GM08714 (cell line): ENCODE measurements around the gene KIAA1671.

Experiments
- H3K4me3 ChIP-seq: fragments of 200-500 bp; sonication (Bioruptor generic); 2 replicates; pipeline ENCODE4 v1.5.1; 2014; ENCODE audit warnings: mild to moderate bottlenecking, low read length, inconsistent platforms
- ZNF274 ChIP-seq: IDR thresholded peaks from 2 replicates; pipeline ENCODE4 v1.6.1; 2012; ENCODE audit warnings: mild to moderate bottlenecking, low read depth, low read length

The KIAA1671 gene

DNA sequence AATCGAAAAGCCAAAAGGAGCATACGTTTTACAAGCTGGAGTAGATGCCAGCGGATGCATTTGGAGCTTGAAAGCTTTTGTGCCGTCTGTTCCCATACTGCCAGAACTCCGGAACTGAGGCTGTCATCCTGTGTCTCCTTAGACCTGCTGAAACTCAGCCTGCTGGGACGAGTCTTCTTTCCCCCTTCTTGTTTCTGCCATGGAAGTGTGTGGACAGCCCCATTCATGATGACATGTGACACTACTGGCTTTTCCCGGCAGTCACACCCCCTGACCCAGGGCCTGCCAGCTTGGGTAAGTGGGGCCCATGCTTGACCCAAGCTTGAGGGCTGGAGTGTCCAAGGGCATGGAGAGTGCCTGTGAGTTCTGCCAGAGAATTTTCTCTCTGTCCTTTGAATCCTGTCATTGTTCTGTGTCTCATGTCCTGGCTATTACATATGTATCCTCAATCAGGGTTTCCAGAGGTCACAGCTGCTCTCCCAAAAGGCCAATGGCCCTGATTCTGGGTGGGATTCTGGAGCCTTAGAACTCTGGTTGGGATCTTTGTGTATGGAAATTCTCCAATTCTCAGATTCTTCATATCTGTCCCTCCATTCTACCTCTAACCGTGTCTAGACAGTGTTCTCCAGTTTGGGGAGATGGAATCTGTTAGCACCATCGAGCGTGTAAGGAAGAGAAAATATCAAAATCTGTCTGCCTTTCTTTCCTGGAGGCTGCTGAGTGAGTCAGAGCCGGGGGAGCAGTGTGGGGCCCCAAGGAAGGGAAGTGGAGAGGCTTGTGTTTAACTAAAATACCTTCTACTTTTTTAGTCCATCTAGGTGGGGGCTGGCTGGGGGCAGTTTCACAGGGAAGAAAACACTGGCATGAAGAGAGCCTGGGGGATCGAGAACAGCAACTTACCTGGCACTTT is 73.2 kb downstream of the KIAA1671 start:
- H3K4me3 ChIP-seq = no peak overlapping the region
- TF ChIP-seq ZNF274 = no peak

DNA sequence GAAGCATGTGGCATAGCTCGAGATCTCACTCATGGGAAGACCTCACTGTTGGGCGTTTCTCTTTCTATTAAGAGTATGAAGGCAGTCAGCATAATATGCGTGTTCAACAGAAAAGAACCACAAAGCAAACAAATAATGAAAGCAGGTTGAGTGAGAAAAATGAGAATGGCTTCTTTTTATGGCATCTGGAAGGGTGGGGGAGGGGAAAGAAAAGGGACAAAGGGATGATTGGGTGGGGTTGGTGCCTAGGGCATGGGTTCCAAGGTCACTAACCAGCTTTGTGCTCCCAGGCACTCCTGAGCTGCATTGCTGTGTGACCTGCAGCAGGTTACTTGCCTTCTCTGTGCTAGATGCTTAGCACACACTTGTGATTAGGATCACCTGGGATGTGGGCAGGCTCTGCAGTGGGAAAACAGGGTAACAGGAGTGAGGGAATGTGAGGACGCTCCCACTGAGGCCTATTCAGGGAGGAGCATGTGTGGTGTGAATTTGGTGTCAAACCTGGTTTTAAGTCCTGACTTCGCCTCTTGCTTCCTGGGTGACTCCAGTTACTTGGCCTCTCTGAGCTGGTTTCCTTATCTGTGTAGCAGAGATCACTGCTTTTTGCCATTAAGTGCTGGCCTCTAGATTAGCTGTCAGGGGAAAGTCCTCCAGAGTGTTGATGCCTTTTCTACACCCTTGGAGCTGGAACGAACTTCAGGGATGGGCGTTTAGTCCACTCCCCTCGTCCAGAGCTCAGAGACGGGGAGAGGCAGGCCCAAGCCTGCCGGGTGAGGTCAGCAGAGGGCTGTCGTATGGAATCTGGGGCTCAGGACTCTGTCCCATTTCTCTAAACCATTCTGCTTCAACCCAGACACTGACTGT is 74.8 kb downstream of the KIAA1671 start:
- no peak for TF ChIP-seq ZNF274
- H3K4me3 ChIP-seq = no peak overlapping the region

DNA sequence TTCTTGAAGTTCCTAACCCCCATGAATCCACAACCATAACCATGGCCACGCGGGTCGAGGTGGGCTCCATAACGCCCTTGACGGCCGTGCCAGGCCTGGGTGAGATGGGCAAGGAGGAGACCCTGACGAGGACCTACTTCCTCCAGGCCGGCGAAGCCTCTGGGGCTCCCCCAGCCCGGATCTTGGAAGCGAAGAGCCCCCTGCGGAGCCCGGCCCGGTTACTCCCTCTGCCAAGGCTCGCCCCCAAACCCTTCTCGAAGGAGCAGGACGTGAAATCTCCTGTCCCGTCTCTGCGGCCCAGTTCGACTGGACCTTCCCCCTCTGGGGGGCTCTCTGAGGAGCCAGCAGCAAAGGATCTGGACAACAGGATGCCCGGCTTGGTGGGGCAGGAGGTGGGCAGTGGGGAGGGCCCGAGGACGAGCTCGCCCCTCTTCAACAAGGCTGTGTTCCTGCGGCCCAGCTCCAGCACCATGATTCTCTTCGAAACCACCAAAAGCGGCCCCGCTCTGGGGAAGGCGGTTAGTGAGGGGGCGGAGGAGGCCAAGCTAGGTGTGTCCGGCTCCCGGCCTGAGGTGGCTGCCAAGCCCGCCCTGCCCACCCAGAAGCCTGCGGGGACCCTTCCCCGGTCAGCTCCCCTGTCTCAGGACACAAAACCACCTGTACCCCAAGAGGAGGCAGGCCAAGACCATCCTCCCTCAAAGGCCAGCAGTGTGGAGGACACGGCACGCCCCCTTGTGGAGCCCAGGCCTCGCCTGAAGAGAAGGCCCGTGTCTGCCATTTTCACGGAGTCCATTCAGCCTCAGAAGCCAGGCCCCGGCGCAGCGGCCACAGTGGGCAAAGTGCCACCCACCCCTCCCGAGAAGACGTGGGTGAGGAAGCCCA is 75.7 kb downstream of the KIAA1671 start:
- no peak overlapping the region for H3K4me3 ChIP-seq
- TF ChIP-seq ZNF274 = no peak

DNA sequence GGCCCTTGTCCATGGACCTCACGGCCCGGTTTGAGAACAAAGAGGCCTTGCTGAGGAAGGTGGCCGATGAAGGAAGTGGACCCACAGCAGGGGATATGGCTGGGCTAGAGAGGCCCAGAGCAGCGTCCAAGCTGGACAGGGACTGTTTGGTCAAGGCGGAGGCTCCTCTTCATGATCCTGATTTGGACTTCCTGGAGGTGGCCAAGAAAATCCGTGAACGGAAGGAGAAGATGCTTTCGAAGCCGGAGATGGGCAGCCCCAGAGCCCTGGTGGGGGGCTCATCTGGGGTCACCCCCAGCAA is 76.3 kb downstream of the KIAA1671 start:
- TF ChIP-seq ZNF274 = no peak
- no peak overlapping the region for H3K4me3 ChIP-seq

DNA sequence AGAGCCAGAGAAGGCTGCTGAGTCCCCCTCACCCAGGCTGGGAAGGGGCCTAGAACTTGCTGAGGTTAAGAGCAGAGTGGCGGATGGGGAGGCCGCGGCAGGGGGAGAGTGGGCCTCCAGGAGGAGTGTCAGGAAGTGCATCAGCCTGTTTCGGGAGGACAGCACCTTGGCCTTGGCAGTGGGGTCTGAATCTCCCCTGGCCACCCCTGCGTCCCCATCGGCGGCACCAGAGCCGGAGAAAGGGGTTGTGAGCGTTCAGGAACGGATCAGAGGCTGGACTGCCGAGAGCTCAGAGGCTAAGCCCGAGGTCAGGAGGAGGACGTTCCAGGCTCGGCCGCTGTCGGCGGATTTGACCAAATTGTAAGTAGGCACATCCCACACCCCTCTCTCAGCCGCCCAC is 76.7 kb downstream of the KIAA1671 start:
- no peak for TF ChIP-seq ZNF274

DNA sequence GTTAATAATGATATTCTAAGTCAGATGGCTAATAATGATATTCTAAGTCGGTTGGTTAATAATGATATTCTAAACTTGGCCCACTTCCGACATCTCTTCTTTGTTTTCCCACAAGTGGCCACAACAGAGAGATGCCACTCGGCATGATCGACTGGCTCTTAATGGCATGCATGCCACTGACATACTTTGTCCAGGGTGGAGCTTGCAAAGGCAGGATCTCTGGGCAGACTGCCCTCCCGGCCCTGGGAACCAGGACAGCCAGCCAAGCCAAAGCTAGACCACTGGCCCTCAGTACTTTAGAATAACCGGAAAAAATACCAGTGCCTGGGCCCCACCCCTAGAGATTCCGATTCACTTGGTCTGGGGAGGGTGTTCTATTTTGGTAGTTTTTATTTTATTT is 78.1 kb downstream of the KIAA1671 start:
- TF ChIP-seq ZNF274 = no peak
- no peak overlapping the region for H3K4me3 ChIP-seq

More for the DNA sequence above, 76.7 kb downstream of the KIAA1671 start:
- no peak overlapping the region for H3K4me3 ChIP-seq

DNA sequence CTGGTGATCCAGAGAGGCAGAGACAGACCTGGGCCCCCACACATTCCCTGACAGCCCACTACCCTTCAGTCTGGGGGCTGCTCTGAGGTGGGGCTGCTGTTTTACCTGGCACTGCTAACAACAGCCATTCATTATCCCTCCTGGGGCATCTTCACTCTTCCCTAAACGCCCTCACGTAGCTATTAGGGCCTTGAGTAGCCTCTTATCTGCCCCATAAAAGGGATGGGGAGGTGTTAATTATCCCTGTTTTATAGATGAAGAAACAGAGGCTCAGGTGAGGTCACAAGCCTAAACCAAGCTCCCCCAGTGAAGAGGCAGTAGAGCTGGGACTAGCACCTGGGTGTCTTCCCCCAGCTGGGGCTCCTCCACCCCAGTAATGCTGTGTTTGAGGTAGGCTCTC is 79.5 kb downstream of the KIAA1671 start:
- H3K4me3 ChIP-seq = no peak overlapping the region
- TF ChIP-seq ZNF274 = no peak

DNA sequence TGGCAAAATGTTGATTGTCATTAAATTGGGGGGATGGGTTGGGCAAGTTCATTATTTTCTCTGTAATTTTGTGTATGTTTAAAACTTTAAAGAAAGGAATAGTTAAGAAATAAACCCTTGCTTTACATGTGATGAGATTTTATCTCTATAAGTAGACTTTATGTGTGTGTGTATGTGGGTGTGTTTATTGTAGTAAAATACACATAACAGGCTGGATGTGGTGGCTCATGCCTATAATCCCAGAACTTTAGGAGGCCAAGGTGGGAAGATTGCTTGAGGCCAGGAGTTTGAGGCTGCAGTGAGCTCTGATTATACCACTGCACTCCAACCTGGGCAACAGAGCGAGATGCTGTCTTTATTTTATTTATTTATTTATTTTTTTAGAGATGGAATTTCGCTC is 83.2 kb downstream of the KIAA1671 start:
- H3K4me3 ChIP-seq = no peak overlapping the region
- no peak for TF ChIP-seq ZNF274

DNA sequence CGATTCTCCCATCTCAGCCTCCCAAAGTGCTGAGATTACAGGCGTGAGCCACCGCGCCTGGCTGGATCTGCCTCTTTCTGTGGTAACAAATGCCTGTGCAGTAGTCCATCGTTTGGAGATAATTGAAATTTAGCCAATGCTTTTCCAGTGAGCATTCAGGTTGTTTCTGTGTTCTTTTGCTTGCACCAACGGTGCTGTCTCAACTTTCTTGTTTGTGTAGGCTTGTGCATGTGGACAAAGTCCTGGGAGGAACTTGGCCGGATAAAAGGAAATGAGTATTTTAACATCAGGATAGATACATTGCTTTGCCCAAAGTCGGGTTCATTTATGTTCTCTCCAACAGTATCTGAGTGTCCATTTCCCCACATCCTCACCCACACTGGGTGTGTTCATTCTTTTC is 85.7 kb downstream of the KIAA1671 start:
- TF ChIP-seq ZNF274 = no peak
- H3K4me3 ChIP-seq = no peak overlapping the region

DNA sequence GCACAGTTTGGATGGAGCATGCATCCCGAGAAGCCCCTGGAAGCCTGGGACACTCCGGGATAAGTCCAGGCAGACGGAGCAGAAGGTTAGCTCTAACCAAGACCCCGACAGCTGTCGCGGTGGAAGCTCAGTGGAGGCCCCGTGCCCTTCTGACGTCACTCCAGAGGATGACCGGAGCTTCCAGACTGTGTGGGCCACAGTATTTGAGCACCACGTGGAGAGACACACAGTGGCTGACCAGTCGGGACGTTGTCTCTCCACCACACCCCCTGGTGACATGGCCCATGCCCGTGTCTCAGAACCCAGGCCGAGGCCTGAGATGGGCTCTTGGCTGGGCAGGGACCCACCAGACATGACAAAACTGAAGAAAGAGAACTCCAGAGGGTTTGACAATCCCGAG is 86.3 kb downstream of the KIAA1671 start:
- no peak overlapping the region for H3K4me3 ChIP-seq
- TF ChIP-seq ZNF274 = no peak

DNA sequence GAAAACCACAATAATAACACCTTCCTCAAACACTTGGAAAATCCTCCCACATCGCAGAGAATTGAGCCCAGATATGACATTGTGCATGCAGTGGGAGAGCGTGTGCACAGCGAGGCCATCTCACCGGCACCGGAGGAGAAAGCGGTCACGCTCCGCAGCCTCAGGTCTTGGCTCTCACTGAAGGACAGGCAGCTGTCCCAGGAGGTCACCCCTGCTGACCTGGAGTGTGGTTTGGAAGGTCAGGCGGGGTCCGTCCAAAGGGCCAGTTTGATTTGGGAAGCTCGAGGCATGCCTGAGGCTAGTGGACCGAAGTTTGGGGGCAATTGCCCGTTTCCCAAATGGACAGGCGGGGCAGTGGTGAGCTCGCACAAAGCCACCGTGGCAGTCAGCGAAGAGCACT is 86.7 kb downstream of the KIAA1671 start:
- no peak for TF ChIP-seq ZNF274
- no peak overlapping the region for H3K4me3 ChIP-seq

DNA sequence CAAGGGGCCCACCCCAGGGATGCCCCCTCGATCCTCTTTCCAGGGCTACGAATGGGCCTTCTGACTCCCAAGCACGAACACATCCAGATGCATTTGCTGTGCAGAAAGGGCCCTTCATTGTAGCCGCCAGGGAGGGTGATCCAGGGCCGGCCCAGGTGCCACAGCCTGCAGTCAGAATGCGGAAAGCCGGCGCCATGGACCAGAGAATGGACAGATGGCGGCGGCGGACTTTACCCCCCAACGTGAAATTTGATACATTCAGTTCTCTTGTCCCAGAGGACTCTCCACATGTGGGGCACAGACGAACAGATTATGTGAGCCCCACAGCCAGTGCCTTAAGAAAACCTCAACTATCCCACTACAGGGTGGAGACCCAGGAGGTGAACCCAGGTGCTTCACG is 87.2 kb downstream of the KIAA1671 start:
- no peak overlapping the region for H3K4me3 ChIP-seq
- TF ChIP-seq ZNF274 = no peak

DNA sequence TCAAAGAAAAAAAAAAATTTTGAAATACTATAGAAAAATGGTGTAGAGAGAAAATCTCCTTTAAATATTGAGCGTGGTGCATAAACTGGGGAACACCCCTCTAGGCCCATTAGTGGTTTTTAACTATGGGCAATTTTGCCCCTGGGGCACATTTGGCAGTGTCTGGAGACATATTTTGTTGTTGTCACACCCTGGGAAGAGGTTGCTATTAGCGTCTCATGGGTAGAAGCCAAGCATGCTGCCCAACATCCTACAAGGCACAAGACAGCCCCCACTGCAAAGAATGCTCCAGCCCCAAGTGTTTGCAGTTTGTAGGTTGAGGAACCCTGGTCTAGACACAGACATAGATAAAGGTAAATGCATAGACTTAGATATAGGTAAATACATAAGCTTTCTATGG is 92.6 kb downstream of the KIAA1671 start:
- no peak overlapping the region for H3K4me3 ChIP-seq
- TF ChIP-seq ZNF274 = no peak

DNA sequence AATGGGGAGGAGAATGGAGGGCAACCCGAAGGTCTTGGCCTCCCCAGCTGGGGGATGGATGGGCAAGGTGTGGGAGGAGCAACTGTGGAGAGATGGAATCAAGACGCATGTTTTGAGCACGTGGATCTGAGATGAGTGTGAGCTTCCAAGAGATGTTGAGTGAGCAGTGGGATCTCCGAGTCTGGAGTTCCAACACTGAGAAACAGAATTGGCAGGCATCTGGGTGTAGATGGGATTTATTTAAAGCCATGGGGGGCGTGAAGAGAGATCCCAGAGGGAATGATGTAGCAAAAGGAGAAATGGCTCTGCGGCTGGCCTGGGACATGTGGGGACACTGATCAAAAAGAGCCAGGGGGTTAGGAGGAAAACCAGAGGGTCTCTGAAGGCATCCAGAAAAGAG is 95.6 kb downstream of the KIAA1671 start:
- H3K4me3 ChIP-seq = no peak overlapping the region
- no peak for TF ChIP-seq ZNF274
